Epidermal melanocyte (primary cell): ENCODE data around the gene SOX11.

Experiments
- DNase-seq: peaks from one replicate; pipeline ENCODE4 v3.0.0; 2011; ENCODE audit warnings: low spot score; ENCODE audit not compliant: insufficient read length

SOX11 gene

DNA sequence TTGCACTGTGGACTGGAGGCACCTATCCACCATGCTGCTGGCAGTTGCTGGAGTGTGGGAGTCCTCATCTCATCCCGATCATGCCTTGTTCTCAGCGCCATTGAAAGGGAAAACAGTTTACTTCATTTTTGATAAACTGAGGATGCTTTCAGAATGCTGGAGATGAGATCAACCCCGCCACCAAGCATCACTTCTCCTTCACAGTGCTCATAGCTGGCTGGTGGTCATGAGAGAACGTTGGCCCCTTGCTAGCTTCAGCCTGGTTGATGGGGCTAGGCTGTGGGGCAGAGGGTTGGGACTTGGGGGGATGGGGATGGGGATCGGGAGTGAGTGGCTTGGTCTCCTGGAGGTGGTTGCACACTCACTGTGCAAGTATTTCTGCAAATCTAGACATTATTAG lies 30.1 kb downstream of the SOX11 start:
- DNase-seq: no peak

DNA sequence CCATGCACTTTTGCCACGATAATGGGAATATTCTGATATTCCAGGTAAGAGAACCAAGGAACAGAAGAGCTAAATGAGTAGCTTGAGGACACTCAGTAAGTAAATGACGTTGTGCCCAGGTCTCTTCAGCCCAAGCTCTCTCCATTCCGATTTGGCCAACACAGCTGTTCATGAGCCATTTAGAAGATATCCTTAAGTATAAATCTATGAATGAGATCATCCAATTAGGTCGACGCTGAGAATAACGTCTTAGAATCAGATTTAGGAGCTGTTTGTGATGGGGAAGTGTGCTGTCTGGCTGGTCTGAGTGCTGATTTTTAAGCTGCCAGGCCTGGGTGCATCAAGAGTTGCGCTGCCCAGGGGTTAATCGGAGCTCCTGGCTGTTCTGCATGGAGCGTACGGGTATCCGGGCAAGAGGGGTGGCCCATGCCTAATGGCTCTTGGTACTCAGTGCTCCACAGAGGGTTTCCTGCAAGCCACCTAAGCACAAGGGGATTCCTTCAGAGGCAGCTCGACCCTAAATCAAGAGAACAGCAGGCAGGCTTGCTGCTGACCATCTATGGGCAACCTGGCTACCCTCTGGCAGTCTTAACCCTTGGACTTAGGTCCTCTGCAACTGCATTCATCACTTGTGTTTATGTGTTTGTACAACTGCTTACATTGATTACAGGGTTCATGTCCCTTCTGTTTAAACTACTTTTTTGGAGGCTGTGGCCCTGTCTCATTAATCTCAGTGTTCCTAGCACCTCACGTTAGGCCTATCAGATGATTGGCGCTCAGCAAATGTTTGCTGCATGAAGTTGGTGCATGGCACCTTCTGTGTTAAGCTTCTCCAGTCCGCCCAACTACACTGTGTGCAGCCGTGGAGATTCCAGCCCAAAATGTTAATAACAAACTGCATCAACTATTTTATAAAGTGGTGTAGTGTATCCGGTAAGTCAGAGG lies 31.9 kb downstream of the SOX11 start:
- no peak for DNase-seq

DNA sequence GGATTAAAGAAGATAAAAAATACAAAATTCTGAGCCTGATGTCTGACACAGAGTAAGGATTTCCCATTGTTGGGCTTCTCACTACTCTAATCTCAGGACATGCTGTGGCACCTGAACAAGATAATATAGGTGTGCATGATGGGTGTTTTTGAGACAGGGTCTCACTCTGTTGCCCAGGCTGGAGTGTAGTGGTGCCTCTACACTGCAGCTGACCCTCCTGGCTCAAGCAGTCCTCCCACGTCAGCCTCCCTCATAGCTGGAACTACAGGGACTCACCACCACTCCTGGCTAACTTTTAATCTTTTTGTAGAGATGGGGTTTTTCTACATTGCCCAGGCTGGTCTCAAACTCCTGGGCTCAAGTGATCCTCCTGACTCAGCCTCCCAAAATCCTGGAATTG lies 32.9 kb downstream of the SOX11 start:
- DNase-seq: no peak

DNA sequence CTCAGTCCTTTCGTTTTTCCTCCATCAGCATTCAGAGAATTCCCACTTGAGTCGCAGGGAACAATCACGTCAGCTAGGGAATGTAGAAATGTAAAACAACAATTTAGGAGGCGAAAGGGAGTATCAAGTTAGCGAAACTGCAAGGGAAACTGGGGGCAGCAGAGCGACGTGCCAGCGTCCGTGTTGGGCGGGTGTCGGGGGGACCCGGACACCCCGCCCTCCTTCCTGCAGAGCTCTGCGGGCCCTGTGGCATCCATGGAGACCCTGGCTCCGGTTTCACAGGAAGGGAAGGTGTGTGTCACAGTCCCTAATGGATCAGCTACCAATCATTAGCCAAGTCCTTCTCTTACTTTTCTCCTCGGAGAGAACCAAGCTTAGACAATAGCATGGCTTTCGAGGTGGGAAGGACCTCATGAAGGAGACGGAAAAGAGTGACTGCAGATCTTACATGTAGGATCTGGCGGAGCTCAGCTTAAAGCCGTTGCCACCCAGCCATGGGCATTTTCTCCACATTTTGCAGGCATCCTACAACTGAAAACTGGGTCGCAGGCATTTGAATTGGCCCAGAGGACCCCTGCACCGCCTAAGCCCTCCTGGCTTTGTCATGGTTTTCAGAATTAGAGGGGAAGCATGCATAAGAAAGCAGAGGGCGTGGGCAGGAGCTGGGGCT lies 33.7 kb downstream of the SOX11 start:
- no peak for DNase-seq

DNA sequence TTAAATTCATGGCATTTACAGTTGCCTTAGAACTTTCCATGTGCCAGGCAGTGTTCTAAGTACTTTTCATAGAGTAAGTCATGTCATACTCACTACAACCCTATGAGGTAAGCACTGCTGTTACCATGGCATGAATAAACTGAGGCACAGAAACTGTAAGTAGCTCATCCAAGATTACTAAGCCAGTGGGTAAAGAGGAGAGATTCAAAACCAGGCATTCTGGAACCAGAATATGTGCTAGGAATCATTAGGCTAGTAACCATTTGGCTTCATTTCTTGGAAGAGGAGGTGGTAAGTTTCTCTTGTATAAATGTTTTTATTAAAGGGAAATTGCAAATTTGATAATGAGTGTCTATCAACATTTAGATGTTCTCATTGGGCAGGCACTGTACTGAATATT lies 35.1 kb downstream of the SOX11 start:
- DNase-seq: no peak

DNA sequence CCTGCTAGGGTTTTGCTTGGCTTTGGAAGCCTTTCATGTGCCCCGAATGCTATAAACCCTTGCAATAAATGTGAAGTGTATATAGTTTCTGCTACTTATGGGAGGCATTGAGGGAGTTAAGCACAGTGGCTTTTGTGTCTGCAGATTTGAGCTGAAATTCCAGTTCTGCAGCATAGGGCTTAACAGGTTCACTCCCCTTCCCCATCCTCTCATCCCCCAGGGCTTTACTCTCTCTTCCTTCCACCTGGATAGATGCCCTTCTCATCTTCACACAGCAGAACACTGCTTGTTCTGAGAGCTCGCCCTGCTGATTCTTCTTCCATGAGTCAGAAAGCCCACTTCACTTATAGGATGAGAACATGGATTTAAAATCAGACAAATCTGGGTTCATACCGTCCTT lies 37.2 kb downstream of the SOX11 start:
- no peak for DNase-seq

DNA sequence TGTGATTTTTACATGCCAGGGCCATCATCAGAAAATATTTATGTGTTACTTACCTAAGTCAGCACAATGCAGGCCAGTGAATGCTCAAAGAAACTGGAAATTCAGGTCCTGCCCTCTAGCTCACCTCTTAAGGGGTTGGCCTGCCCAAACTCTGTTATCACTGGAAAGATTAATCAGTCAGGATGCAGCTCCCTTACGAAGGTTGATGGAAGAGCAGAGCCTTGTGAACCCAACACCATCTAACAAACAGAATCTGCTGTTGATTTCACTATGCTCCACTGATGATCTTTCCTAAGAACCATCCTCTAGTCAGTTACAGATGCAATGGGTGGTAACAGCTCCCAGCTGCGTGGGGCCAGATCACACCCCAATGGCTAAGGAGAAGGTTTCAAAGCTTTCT lies 38.2 kb downstream of the SOX11 start:
- DNase-seq: no peak

DNA sequence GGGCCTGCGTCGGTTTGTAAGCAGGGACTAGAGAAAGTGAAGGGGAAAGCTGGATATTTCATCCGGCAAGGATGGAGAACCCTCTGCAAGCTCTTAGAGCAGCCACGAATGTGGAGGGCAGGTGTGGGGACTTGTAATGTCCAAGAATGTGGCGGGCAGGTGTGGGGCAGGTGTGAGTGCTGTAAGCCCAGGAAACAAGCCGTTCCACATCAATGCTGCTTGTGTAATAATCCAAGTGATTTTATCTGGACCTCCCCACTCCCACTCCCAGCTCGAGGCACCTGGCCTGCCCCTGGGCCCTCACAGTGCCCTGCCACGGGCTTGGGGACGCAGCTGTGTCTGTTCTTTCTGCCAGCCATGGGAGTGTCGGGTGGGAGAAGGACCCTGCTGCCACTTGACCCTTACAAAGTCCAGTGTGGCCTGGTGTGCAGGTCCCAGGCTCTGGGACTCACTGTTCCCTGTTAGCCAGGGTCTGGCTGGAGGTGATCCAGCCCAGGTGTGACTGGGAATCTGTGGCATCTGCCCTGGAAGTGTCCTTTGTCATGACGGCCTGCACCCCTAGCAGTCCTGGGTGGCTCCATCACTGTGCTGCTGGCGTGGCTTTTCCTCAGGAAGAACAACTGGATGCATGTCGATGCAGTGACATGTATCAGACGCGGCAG lies 42.8 kb downstream of the SOX11 start:
- DNase-seq: no peak

DNA sequence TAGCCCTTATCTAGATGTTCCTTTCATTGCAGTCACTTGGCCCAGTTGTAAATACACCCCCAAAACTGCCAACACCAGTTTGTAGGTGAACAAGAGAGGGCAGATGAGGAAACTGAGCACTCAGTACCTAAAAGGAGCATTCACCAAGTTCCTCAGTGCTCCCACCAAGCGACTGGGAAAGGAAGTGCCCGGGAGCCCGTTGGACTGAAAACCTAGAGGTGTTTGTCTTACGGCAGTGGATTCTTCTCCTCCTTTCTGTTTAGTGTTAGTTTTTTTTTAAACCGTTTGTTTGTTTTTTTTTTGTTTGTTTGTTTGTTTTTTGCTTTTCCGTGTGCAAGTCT lies 43.3 kb downstream of the SOX11 start:
- DNase-seq: no peak

DNA sequence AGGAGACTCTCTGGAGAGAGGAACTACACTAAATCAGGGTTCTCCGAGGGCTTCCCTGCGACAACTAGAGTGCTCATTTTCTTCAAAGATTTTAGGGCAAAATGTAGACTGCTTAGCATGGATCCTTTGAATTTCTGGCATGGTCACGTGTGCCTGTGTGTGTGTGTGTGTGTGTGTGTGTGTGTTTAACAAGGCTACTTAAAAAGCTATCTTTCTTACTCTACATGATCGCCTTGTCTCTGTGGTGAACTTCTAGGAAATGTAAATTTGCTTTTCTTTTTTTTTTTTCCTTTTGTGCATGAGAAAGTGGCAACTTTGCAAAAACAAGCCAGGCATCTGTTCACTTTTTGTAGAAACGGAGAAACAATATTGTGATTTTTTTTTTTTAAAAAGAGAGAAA lies 43.9 kb downstream of the SOX11 start:
- DNase-seq: no peak

DNA sequence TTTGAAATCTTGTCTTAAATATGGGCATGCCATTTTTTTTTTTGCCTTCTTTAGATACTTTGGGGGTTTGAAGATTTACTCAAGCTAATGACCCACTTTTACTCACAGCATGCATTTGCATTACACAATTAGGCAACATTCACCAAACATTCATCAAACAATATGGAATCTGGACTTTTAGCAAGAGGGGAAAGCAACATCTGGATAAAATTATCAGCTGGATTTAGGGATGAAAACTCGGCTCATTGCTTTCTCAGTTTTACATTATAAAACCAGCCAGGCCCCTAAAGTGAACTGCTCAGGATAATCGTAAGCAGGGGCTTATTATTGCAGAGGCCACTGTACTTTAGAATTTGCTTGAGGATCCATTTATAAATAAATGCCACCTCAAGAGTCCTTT lies 44.7 kb downstream of the SOX11 start:
- DNase-seq: no peak

DNA sequence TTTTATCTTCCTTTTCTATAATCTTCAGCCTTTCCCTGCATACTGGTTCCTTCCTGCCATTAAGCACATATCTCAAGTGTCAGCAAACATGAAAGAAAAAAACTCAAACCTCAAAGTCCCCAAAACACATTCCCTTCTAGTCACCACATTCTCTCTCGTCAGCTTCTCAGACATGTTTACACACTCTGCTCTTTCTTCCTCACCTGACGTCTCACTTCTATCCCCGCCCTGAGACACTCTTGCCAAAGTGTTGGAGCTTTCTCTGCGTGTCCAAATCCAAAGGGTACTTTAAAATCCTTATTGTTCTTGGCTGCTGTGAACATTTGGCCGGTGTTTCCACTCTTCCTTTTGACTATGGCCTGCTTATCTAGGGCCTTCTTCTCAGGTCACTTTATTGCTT lies 47.9 kb downstream of the SOX11 start:
- no peak for DNase-seq

DNA sequence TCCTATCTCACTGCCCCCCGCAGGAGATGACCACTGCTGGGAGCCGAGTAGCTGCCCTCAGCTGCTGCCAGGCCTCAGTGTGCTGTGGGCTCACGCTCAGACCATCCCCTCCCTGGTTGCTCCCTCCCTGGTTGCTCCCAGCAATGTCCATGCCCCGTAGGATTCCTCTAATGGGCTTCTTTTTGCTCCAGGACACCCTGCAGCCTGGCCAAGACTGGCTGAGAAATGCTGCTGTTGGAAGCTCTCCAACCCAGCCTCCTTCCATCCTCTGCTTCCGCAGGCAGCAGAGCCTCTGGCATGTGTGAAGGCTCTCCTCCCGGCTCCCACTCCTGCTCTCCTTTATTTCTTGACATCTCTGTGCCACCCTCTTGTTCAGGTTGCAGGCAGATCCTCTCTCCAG lies 48.6 kb downstream of the SOX11 start:
- no peak for DNase-seq

DNA sequence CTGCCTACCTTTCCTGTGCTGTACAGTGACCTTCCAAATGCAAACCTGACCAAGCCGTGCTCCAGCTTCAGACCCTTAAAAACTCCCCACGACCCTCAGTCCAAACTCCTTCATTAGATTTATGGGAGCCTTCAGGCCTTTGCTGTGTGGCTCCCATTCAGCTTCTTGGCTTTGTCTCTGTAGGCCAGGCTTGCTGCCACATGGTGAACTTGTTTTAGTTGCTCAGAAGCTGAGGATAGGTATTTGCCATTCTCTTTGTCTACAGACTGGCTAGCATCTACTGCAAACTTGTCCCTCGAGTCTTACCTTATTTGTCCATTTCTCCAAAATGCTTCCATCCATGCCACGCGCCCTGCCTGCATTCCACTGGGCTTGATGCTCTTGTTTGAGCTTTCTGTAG lies 49.1 kb downstream of the SOX11 start:
- DNase-seq: no peak

DNA sequence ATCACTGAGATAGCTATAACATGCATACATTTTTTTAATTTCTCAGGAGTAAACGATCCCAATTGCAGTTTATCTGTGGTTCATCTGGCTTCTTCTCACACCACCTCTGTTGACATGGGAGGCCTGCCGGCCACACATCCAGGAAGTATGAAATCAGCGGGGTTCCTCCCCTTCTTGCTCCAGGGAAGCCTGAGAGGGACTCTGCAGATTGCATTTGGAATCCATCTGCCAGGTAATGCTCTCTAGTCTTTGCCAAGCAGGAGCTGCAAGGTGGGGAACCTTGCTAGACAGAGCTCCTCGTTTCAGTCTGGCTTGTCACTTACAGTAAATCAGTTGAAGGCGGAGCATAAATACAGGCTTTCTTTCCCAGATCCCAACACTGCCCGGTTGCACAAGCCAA lies 49.9 kb downstream of the SOX11 start:
- no peak for DNase-seq

DNA sequence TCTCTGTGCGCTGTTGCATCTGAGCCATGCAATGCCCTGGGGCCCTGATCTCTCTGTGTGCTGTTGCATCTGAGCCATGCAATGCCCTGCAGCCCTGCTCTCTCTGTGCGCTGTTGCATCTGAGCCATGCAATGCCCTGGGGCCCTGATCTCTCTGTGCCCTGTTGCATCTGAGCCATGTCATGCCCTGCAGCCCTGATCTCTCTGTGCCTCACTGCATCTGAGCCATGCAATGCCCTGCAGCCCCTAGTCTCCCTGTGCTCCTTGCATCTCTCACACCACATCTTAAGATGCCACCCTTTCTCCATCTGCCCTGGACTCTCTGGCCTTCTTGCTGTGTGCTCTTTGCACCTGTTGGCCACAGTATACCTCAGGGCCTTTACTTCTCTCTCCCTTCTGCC lies 56.2 kb downstream of the SOX11 start:
- DNase-seq: no peak

DNA sequence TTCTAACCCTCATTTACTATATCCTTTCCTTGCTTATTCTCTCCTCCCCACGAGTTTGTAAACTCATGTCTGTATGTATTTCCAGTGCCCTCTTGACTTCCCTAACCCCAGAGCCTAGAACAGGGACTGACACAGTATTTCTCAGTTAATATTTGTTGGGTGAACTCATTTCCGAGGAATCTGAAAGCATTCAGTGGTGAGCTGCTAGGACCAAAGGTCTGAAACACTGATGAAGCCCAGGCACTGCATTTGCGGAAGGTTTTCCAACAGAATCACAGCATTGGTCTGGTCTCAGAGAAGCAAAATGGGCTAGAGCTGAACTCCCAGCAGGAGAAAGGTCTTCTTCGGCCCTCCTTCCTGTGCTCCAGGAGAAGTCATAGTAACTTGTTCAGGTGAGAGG lies 56.8 kb downstream of the SOX11 start:
- no peak for DNase-seq

DNA sequence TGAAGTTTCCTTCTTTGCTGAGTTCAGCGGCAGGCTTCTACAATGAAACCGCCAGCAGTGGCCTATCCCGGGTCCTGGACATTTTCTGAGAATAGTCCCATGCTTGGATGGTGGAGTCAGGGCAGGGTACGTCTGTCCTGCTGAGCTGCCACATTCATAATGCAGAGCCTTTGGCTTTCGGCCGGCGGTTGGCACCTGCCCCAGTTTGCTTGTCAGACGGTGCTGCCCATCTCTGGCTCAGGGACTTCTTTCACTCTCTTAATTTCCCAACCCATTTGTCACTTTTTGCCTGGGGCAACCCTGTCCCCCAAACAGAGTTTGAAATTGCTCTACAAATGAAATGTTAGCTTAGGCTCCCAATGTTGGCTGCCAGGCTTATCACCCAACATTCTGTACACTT lies 57.2 kb downstream of the SOX11 start:
- DNase-seq: no peak
